HFF-Myc (cell line): Measurements from ENCODE around the gene TWIST2.

Experiments used
- DNase-seq: peaks from one replicate; pipeline ENCODE4 v3.0.0-alpha.2; 2011; ENCODE audit warnings: low read depth; ENCODE audit errors: extremely low read depth
- H3K4me3 ChIP-seq: replicated peaks from 2 replicates; pipeline ENCODE4 v1.5.1; 2011; ENCODE audit warnings: low read depth, mild to moderate bottlenecking, control low read depth, low read length
- TF ChIP-seq, protein P1 (sequence below): IDR thresholded peaks from 2 replicates; pipeline ENCODE4 v1.5.1; 2012; ENCODE audit warnings: mild to moderate bottlenecking, low read depth, low read length, control low read depth; ENCODE audit errors: missing control alignments

Gene TWIST2

DNA sequence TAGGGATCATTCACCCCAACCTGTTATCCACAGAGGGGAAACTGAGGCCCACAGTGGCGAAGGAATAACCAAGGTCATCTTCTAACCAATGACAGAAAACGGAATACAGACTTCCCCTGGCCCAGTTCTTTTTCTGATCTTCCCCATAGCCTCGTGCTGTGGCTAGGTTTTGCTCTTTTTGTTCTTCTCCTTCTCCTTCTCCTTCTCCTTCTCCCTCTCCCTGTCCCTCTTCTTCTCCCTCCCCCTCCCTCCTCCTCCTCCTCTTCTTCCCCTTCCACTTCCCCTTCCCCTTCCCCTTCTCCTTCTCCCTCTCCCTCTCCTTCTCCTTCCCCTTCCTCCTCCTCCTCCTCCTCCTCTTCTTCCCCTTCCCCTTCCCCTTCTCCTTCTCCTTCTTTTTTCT, 12.9 kb upstream of the TWIST2 start:
- DNase-seq: no peak

DNA sequence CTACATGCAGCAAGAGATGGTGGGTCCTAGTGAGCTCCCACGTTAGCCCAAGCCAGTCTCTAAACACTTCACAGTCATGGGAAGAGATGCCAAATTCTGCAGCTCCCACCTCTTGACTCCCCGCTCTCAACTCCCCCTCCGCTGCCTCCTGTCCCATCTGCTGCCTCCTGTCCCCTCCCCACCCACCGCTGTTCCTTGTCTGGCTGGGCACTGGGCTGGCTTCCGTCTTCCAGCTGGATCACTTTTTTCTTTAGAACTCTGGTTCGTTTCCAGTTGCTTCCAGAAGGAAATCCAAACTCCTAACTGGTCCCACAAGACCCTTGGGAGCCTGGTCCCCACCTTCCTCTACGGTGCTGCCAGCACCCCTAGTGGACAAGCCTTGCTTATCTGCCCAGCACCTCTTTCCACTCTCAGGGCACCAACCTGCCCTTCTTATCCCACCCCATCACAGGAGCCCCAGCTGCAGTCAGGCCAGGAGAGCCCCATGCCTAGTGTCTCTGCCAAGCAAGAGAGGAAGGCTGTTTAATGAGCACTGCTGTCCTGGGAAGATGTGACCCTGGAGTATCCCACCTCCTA, 12.1 kb upstream of the TWIST2 start:
- TF ChIP-seq, protein P1, sequence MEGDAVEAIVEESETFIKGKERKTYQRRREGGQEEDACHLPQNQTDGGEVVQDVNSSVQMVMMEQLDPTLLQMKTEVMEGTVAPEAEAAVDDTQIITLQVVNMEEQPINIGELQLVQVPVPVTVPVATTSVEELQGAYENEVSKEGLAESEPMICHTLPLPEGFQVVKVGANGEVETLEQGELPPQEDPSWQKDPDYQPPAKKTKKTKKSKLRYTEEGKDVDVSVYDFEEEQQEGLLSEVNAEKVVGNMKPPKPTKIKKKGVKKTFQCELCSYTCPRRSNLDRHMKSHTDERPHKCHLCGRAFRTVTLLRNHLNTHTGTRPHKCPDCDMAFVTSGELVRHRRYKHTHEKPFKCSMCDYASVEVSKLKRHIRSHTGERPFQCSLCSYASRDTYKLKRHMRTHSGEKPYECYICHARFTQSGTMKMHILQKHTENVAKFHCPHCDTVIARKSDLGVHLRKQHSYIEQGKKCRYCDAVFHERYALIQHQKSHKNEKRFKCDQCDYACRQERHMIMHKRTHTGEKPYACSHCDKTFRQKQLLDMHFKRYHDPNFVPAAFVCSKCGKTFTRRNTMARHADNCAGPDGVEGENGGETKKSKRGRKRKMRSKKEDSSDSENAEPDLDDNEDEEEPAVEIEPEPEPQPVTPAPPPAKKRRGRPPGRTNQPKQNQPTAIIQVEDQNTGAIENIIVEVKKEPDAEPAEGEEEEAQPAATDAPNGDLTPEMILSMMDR: peak; percentile 42
- H3K4me3 ChIP-seq: no peak overlapping the region
- DNase-seq: no peak

More for the DNA sequence above, 12.9 kb upstream of the TWIST2 start:
- TF ChIP-seq, protein P1: no peak
- no peak overlapping the region for H3K4me3 ChIP-seq

DNA sequence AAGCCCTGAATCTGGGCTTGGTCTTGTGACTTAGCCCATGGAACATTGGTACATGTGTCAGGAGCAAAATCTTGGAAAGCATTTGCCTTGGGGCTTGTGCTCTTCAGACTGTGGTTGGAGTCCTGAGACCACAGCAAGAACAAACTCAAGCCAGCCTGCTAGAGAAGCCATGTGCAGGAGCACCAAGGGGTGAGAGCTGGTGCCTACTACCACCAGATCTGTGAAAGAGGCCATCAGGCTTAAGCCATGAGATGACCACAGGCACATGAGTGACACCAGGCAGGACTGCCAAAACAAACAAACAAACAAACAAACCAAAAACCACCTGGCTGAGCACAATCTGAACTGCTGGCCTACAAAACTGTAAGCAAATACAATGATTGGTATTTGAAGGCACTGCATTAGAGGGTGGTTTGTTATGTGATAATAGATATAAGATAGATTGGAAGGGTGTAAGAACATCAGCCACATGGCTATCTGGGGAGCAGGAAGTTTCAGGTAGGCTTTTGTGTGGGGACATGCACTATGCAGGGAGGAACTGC, 9.0 kb upstream of the TWIST2 start:
- TF ChIP-seq, protein P1: no peak

DNA sequence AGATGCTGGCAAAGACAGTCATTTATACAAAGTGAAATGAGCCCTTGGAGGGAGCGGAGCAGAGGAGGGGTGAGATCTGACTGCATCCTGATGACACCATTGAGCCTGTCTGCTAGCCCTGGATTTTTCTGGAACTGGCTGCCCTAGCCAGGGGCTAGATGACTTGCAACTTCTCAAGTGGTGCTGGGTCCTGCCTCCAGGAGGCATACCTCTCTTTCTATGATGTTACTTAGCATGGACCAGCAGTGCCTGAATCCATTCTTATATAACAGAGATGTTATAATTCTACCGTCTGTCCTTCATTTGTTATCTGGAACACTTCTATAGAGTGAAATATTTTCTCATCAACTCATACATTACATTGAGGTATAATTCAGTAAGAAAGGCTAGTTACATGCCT, 8.5 kb upstream of the TWIST2 start:
- no peak overlapping the region for H3K4me3 ChIP-seq
- TF ChIP-seq, protein P1: no peak
- DNase-seq: no peak

More for the DNA sequence above, 9.0 kb upstream of the TWIST2 start:
- H3K4me3 ChIP-seq: no peak overlapping the region
- no peak for DNase-seq

DNA sequence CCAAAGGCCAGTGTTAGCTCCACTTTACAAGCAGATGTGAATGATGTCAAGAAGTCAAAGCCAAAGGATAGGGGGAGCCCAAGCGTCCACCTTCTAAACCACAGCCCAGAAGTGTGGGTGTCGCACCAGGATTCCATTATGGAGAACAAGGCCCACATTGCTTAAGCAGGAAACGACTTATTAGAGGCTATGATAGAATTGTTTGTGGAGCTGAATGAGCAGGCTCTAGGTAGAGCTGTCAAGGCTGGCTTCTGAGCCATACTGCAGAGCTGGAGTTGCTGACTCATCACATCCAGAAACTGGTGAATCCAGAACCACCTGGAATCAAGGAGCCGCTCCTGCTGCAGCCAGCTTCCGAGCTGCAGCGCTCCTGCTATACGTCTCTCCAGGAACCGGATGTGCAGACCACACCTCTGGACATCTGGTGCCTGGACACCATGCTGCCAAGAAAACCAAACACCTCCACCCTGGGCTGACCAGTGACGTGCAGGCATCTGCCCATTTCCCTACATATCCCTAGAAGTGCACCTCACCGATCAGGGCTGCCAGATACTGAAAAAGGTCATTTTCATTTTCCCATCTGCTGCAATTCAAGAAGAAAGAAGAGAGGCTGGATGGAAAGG, 6.2 kb upstream of the TWIST2 start:
- no peak overlapping the region for H3K4me3 ChIP-seq
- TF ChIP-seq, protein P1: peak; percentile 16
- peak; percentile 93 for DNase-seq

DNA sequence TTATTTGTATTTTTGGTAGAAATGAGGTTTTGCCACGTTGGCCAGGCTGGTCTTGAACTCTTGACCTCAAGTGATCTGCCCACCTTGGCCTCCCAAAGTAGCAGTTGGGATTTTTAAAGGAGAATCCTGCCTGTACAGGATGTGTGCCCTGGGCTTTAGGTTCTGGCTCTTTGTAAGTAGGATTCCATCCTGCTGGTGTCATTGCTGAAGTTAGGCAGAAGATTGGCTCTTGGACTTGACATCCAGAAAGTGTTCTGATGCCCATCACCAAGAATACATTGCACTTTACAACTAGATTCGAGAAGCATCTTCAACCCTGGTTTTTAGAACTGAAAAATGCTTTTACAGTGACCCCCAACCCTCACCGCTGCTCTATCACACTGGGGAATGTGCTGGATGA, 4.4 kb upstream of the TWIST2 start:
- TF ChIP-seq, protein P1: no peak
- H3K4me3 ChIP-seq: no peak overlapping the region
- no peak for DNase-seq
